ENCODE results near the gene NOX3. TPM values are rescaled to one million over a fixed set of nuclear protein-coding genes. Genes with fewer than 3 reads are reported as not detected.

The NOX3 gene
- total RNA-seq, 1 experiment from 2014 or later: not detected

DNA sequence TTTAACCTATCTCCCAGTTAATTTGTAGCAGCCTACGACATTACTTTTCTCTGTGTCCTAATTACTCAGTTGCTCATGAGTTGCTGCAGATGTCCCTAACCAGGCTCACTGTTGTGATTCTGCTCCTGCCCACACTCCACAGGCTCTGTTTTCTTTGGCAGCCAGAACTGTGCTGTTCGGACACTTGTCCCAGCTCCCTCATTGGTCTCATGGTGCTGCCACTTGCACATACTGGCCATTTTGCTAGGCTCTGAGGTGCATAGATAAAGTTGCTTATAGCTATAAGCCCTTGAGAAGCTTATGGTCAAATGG lies 55.0 kb downstream of the NOX3 start:
- Mint-ChIP-seq H3K4me3 (no peak overlapping the region), H3K27me3 (ENCODE audit: low read depth) (no peaks in the 10 kb centered on the region; the same call in 1 of the 2 replicates), H3K27ac (no peak overlapping the region), H3K36me3 (ENCODE audit: insufficient read depth in 1 of 3, low read depth in 3 of 3) (no peaks in the 10 kb centered on the region), H3K4me1 (0 out of 4 replicates have a peak, but pooled peaks cover 0 to 3% of the 10 kb centered on the region in 2 experiments), H3K9me3 (no peaks in the 10 kb centered on the region)
- Histone ChIP-seq H3K56ac (ENCODE audit: insufficient read length, low read depth, low read length) (no peak overlapping the region), H3K23ac (ENCODE audit: insufficient read length, low read depth, low read length) (no peak overlapping the region), H4K91ac (ENCODE audit: insufficient read length, low read depth, low read length) (no peak overlapping the region), H2BK15ac (ENCODE audit: low read depth, low read length) (no peak overlapping the region), H2BK5ac (ENCODE audit: insufficient read length, low read length) (no peak overlapping the region), H2BK20ac (ENCODE audit: low read depth, low read length, poor library complexity, severe bottlenecking) (no peak overlapping the region), H3T11ph (ENCODE audit: low read length) (no peak overlapping the region), H3K4ac (ENCODE audit: low read depth, low read length) (no peak overlapping the region), H3K9ac (ENCODE audit: extremely low read depth, insufficient read length, low read length) (no peak overlapping the region), H3K79me2 (ENCODE audit: insufficient read depth, low read length) (no peaks in the 10 kb centered on the region), H2BK120ac (ENCODE audit: low read depth, low read length, poor library complexity, severe bottlenecking) (no peak overlapping the region), H3K4me1 (ENCODE audit: insufficient read depth, low read length) (no peaks in the 10 kb centered on the region), H4K20me1 (ENCODE audit: control insufficient read depth, insufficient read depth, insufficient read length) (peaks cover 2% of the 10 kb centered on the region), H3K14ac (ENCODE audit: insufficient read depth, low read length) (no peak overlapping the region), H2AK5ac (ENCODE audit: insufficient read length, low read length) (no peak overlapping the region), H2BK12ac (ENCODE audit: insufficient read length, low read depth, low read length) (no peak overlapping the region), H3K23me2 (ENCODE audit: insufficient read length, low read depth, low read length, poor library complexity, severe bottlenecking) (no peaks in the 10 kb centered on the region), H3K18ac (ENCODE audit: insufficient read length, low read depth, low read length) (no peak overlapping the region), H3K27ac (ENCODE audit: insufficient read length, low read depth, low read length) (no peak overlapping the region), H4K8ac (replicated peaks; ENCODE audit: insufficient read length, low read depth, low read length) (no peak overlapping the region), H3K79me1 (ENCODE audit: insufficient read depth, low read depth, low read length, poor library complexity, severe bottlenecking) (no peaks in the 10 kb centered on the region), H3K9me3 (ENCODE audit: control insufficient read depth, low read depth, low read length) (no peaks in the 10 kb centered on the region), H3K4me2 (ENCODE audit: insufficient read depth, insufficient read length, low read length) (no peak overlapping the region), H4K5ac (ENCODE audit: insufficient read length, low read depth, low read length) (no peak overlapping the region), H2AFZ (ENCODE audit: low read length) (no peak overlapping the region), H3K27me3 (ENCODE audit: insufficient read depth, low read length) (no peaks in the 10 kb centered on the region)
- DNase-seq: no peak
- no CpG with 5 or more reads among the region's 2 CpGs for WGBS (ENCODE audit: extremely low coverage, insufficient read length, low lambda C conversion rate)
- no peak for TF ChIP-seq CTCF (conservative IDR thresholded peaks at IDR 0.05)
